ENCODE data around the gene TMEM11.

Gene TMEM11

GRCh38 chr17:21177401-21177800, 36.6 kb downstream of the TMEM11 start:
- H3K4me3 ChIP-seq (ENCODE audit: control insufficient read depth, low read depth, low read length): no peak overlapping the region
- TF ChIP-seq CTCF (IDR thresholded peaks at IDR 0.05; ENCODE audit: control insufficient read depth, insufficient read depth, low read depth, low read length, missing control alignments): no peak
- DNase-seq (ENCODE audit: low read depth): no peak

- no peak overlapping the region for H3K4me3 ChIP-seq (ENCODE audit: control insufficient read depth, low read depth, low read length)
- no peak for DNase-seq (ENCODE audit: low read depth)
- no peak for TF ChIP-seq CTCF (IDR thresholded peaks at IDR 0.05; ENCODE audit: control insufficient read depth, insufficient read depth, low read depth, low read length, missing control alignments)
These were observed 37.1 kb downstream of the TMEM11 start for GRCh38 chr17:21176773-21177395.

GRCh38 chr17:21174713-21175112, 39.2 kb downstream of the TMEM11 start:
- TF ChIP-seq CTCF (IDR thresholded peaks at IDR 0.05; ENCODE audit: control insufficient read depth, insufficient read depth, low read depth, low read length, missing control alignments): no peak
- no peak overlapping the region for H3K4me3 ChIP-seq (ENCODE audit: control insufficient read depth, low read depth, low read length)
- no peak for DNase-seq (ENCODE audit: low read depth)

GRCh38 chr17:21174186-21174585, 39.8 kb downstream of the TMEM11 start:
- H3K4me3 ChIP-seq (ENCODE audit: control insufficient read depth, low read depth, low read length): no peak overlapping the region
- DNase-seq (ENCODE audit: low read depth): no peak
- TF ChIP-seq CTCF (IDR thresholded peaks at IDR 0.05; ENCODE audit: control insufficient read depth, insufficient read depth, low read depth, low read length, missing control alignments): no peak

- TF ChIP-seq CTCF (IDR thresholded peaks at IDR 0.05; ENCODE audit: control insufficient read depth, insufficient read depth, low read depth, low read length, missing control alignments): no peak
- H3K4me3 ChIP-seq (ENCODE audit: control insufficient read depth, low read depth, low read length): no peak overlapping the region
- DNase-seq (ENCODE audit: low read depth): no peak
These were observed 40.4 kb downstream of the TMEM11 start for GRCh38 chr17:21173543-21173942.

GRCh38 chr17:21172846-21173245, 41.1 kb downstream of the TMEM11 start:
- H3K4me3 ChIP-seq (ENCODE audit: control insufficient read depth, low read depth, low read length): no peak overlapping the region
- no peak for DNase-seq (ENCODE audit: low read depth)
- TF ChIP-seq CTCF (IDR thresholded peaks at IDR 0.05; ENCODE audit: control insufficient read depth, insufficient read depth, low read depth, low read length, missing control alignments): no peak
